ENCODE results near the gene FKBP6.
"Not testable (repeated sequence)": the region's sequence is repeated elsewhere in the genome, so short reads cannot be mapped to it uniquely, and the experiment has no call there.

FKBP6 gene

GRCh38 chr7:73324081-73324845, 3.7 kb upstream of the FKBP6 start:
- peak; percentile 23 for DNase-seq

DNA sequence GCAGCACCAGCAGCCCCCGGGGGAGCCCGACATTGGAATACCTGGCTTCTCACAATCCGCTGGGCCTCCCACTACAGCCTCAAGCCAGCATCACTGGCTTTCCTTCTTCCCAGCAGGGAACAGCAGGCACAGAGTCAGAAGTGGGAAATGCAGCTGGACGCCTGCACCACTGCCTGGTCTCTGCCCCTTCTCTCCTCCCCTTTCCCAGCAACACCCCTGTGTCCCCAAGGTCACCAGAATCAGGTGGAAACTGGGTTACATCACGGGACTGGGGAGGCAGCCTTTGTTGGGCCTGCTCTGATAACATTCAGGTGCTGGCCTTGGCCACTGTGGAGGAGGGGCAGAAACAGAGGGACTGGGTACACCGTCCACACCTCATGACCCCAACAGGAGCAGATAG, 2.5 kb upstream of the FKBP6 start:
- not testable (repeated sequence) for DNase-seq

DNA sequence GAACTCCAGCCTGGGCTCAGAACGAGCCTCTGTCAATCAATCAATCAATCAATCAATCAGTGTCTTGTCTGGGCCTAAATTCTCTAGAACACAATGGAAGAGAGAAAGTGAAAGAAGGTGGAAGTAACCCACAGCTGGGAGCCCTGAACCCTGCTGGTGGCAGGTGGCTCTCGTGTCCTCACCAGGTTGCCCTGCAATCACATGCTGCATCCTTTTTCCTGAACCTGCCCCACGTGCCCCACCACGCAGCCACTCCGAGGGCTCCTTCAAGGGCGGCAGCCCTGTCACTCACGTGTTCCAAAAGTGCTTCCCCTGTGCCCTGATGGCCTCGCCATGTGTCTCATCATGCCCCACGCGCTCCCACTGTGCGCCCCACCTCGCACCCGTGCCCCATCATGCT, 512 bp upstream of the FKBP6 start:
- DNase-seq, result not testable (repeated sequence)

DNA sequence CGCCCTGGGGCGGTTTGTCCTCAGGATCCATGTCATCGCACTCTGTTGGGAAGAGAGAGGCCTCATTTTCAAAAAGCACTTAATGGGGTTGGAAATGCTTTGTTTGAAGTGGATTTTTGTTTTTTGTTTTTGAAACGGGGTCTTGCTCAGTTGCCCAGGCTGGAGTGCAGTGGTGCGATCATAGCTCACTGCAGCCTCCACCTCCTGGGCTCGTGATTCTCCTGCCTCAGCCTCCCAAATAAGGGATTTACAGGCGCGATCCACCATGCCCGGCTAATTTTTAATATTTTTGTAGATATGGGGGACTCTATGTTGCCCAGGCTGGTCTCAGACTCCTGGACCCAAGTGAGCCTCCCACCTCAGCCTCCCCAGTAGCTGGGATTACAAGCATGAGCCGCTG, 735 bp downstream of the FKBP6 start:
- DNase-seq, result no peak

DNA sequence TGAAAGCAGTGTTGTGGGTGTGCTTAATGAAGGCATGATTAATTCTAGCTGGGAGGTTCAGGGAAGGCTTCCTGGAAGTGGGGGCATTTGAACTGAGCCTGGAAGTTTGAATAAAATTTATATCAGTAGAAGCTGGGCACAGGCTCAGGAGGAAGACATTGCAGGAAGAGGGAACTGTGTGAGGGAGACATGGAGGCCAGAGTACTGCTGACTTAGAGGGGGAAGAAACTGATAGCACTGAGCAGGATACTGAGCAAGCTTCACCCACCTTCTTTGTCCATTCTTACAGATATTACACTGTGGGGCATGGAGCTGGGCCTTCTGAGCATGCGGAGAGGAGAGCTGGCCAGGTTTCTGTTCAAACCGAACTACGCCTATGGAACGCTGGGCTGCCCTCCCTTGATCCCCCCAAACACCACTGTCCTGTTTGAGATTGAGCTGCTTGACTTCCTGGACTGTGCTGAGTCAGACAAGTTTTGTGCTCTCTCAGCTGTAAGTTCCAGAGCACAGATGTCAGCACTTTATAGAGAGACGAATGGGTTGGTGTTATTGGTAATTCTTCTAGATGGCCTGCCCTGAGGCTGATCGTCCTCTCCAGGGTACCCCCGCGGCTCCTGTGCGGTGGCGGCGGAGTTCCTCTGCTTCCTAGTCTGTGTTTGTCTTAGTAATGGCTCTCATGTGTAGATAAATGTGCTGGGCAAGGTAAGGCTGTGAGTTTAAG, 2.1 kb downstream of the FKBP6 start:
- DNase-seq, result no peak

GRCh38 chr7:73330772-73331171, 2.8 kb downstream of the FKBP6 start:
- DNase-seq, result no peak

- DNase-seq, result no peak
These were observed 4.5 kb downstream of the FKBP6 start for GRCh38 chr7:73332447-73332846.

DNA sequence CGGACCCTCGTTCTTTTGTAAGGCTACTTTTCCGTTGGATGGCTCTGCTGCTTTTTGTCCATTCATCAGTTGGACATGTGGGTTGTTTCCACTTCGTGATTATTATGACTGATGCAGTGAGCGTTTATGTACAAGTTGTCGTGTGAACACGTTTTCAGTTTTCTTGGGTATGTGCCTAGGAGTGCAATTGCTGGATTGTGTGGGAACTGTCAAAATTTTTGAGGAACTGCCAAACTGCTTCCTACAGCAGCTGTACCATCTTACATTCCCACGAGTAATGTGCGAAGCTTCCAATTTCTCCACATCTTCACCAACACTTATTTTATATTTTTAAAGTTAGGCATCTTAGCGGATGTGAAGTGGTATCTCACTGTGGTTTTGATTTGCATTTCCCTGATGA, 10.4 kb downstream of the FKBP6 start:
- DNase-seq, result no peak

GRCh38 chr7:73340514-73340913, 12.6 kb downstream of the FKBP6 start:
- DNase-seq, result no peak

DNA sequence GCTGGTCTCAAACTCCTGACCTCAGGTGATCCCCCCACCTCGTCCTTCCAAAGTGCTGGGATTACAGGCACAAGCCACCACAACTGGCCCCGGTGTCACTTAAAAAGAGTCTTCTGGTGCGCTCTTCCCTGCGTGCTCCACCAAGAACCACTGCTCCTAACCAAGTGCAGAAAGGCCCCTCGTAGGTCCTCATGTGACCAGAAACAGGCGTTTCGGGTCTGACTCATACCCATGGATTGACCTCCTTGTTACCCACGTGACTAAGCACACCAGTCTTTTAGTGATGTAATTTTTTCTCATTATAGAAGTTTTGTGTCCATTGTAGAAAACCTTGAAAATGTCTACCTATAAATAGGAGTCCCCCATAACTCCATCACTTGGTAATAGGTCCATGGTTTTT, 13.9 kb downstream of the FKBP6 start:
- DNase-seq, result no peak

DNA sequence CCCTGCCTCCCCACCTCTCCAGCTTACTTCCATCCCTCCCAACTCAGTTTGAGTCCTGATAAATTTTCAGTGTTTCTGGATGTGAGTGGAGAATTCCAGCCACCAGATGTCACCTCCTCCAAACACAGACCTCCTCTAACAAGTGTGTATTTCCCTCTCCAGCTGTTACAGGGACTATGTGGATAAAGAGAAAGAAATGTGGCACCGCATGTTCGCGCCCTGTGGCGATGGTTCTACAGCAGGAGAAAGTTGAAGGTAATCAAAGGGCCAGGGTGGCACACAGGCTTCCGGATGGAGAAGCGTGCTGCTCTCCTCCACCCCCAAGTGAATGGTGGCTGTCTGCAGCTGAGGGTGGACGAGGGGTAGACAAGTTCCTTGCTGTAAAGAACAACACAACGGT, 14.7 kb downstream of the FKBP6 start:
- peak; percentile 16 for DNase-seq

DNA sequence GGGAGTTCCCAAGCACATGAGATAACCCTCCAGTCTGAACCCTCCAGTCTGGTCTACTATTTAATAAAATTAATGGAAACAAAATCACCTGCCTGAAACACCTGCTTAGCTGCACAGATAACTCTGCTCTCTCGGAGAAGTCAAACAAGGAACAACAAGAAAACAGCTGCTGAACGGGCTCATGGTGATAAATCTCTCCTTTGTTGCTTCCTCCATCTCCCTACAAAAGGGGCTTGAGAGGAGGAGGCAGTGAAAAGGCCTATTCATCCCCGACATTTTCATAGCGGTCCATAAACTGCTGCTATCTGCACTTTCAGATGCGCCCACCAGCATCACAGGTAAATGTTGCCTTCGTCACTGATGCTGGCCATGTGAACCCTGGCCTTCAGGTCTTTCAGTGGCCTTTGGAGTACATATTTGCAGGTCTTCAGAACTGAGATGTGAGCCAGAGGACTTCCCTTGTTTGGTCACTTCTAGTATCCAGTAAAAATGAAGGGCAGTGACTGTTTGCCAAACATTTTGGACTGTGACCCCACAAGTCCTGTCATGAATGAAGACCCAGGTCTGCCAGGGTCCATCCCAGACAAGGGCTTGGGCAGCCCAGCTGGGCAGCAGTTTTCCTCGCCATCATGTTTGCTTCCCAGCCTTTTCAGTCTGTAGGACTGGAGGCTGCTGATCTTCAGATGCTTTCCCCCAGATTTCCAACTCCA, 15.9 kb downstream of the FKBP6 start:
- DNase-seq, result no peak

DNA sequence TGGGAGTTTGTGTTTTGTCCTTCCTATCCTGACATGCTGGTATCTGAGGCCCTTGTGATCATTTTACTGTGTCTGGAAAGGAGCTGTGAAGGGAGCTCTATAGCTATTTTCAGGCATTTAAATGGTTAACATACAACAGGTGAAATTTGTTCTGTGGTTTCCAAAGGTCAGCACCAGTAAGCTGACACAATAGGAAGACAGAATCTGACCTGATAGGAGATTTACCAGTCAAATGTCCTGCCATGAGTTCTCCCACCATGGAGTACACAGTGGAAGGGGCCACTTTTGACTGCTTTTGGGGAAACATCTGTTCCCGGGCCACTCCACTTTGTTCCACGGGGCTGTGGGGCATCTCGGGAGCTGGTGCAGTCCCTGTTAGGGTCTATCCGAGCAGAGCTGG, 17.6 kb downstream of the FKBP6 start:
- DNase-seq, result no peak

DNA sequence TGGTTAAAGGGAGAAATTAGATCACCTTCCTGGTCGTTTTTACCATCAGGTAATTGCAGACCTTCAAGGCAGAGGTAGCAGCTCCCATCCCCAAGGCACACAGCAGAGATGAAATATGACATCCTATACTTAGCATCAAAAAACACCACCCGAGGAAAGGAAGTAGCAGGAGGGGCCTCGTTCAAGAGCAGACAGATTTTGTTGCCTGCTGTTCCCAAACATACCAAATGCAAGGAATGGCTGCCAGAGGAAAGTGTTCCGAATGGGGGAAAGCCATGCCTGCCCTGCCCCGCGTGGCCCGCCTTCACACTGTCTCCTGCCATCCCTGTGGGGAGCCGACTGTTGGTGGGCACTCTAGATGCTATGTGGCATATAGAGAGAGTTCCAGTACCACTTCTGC, 18.0 kb downstream of the FKBP6 start:
- DNase-seq, result peak; percentile 18

- no peak for DNase-seq
These were observed 21.8 kb downstream of the FKBP6 start for GRCh38 chr7:73349763-73350162.

DNA sequence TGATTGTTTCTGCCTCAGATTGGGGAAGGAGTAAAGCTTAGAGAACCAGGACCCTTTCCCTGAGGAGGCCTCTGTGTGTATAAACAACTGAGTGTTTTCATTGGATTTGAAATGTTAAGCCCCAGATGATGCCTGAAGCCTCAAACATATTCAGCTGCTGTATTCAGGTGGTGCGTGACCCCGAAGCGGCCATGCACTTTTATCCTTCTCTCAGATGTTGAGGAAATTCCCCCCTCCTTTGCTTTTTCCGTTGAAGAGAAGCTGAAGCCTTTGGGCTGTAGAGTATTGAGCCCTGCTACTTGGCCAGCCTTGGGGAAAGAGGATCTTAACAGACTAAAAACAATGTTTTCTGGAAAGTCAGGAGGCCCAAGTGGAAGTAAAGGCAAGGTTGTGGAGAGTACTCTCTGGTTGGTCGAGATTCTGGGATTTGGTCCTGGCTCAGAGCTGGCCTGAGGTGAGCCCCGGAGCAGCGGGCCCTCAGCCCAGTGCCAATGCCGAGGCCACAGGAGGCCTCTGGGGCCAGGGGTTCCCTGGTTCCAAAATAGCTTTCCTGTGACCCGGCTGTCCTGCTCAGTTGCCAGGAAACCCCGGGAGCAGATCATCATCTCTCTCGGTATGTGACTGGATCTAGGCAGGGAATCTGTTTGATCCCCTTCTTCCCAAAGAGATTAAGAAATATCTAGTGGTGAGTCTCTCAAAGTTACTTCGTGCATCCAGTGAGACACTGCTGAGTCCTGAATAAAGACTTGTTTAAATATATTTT, 22.5 kb downstream of the FKBP6 start:
- no peak for DNase-seq

- no peak for DNase-seq
These were observed 23.6 kb downstream of the FKBP6 start for GRCh38 chr7:73351447-73352167.

DNA sequence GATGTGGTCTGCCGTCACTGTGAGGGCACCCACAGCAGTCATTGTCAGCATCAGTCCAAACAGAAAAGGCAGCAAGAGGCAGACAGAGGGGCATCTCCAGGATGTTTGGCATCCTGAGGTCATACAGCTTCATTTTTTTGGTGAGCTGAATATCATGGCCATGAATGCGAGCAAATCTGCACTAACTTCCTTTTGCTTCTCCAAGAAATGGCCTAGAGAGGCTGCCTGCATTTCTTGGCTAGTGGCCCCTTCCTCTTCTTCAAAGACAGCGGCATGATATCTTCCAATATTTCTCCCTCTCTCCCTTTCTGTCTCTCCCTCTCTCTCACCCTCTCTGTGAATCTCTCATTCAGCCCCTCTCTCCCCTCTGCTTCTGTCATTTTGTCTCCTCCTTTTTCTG, 24.8 kb downstream of the FKBP6 start:
- DNase-seq, result no peak

DNA sequence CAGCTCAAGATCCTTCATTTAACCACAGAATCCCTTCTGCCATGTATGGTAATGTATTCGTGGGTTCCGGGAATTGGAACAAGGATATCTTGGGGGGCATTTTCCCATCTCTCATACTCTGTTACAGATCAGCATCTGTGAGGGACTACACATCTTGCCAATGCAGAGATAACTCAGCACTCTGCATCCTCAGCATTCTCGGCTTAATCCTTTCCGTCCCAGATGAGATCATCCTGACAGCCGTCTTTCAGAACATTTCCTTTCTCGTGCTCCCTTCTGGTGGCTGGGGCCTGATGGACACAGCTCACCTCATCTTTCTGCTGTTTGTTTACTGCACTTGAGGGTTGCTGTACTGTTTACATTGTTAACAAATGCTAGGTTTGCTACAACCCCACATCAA, 25.3 kb downstream of the FKBP6 start:
- no peak for DNase-seq

DNA sequence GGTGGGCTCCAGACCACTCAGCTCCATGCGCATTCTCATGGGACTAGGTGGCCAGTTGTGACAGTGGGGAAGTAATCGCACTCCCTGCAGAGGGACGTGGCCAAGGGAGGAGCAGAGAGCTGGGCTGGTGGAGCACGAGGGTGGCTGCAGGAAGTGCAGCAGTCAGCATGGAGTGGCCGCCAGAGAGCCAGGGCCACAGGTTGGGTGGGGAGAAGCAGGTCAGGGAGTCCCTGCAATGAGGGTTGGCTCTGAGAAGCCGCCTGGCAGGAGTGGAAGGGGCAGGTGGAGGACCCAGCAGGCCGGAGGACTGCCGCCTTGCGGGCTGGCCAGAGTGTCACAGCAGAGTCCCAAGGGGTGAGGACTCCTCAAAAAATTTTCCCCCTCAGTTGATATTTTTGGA, 26.2 kb downstream of the FKBP6 start:
- DNase-seq, result no peak

DNA sequence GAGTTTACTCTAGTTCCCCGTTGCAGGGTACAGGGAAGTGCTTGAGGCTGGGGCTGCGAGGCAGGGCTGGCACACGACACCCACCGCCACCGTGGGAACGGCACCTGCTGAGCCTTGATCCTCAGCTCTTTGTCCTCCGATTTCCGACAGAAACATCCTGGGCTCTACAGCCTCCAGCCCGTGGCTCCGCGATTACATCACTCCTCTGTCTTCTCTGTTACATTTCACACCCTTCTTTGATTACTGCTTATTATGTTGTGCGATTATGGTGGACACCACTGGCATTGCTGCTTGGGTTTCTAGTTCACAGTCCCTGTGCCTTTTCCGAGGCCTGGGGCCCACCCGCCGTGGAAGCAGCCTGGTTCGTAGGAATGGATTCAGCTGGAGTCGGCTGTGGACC, 26.9 kb downstream of the FKBP6 start:
- no peak for DNase-seq

DNA sequence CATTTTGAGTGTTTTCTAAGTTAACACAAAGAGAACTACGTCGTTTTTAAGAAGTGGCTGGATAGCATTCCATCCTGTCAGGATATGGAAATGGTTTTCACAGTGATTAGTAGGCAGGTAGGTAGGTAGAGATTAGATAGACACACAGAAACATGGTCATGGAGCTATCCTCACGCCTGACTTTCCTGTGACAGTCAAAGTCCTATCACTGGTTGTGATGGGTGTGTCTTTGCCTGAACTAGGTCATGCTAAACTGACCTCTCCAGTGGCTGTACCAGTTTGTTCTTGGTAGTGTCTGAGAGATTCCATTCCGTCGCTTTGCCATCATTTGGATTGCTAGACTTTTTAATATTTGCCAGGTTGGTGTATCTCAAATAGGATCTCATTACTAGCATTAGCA, 28.2 kb downstream of the FKBP6 start:
- DNase-seq, result no peak

Measured in NCI-H2171 (cell line).